H1 (cell line): Measurements from ENCODE around the gene PAQR8.

ENCODE experiments used
- BRCA1 ChIP-seq: IDR thresholded peaks from 2 replicates; pipeline ENCODE4 v1.6.1; 2012; ENCODE audit warnings: low read depth, low read length, improper control_type of control experiment
- CTBP2 ChIP-seq: IDR thresholded peaks from 2 replicates; pipeline ENCODE4 v1.7.0; 2011; ENCODE audit warnings: borderline replicate concordance, mild to moderate bottlenecking, moderate library complexity, mixed read lengths, low read length; ENCODE audit not compliant: insufficient read depth, insufficient read length
- EZH2 ChIP-seq: fragments of 200-600 bp; sonication (generic); IDR thresholded peaks from 2 replicates; pipeline ENCODE4 v1.7.1; 2012; ENCODE audit warnings: low read depth, mild to moderate bottlenecking, moderate library complexity, low read length, inconsistent platforms; ENCODE audit not compliant: severe bottlenecking
- FOSL1 ChIP-seq: IDR thresholded peaks from 2 replicates; pipeline ENCODE4 v1.6.1; 2011; ENCODE audit warnings: mild to moderate bottlenecking, low read depth, low read length, moderate library complexity; ENCODE audit not compliant: insufficient read depth
- KDM1A ChIP-seq: fragments of 200-600, 300-600 bp; sonication (generic); IDR thresholded peaks from 2 replicates; pipeline ENCODE4 v1.7.1; 2016; ENCODE audit warnings: mild to moderate bottlenecking, low read length, borderline replicate concordance
- POLR2A ChIP-seq, 2 experiments: IDR thresholded peaks; 1 replicate in 1 of 2; 2 replicates in 1 of 2; pipeline ENCODE4 v1.6.1; 2011; ENCODE audit warnings: low read depth in 2 of 2, low read length in 2 of 2, mild to moderate bottlenecking in 2 of 2; ENCODE audit errors: control extremely low read depth in 1 of 2
- POLR2AphosphoS5 ChIP-seq: IDR thresholded peaks from 2 replicates; pipeline ENCODE4 v1.6.1; 2011; ENCODE audit warnings: low read depth, low read length
- RAD21 ChIP-seq, 2 experiments: IDR thresholded peaks in 1 of 2; conservative IDR thresholded peaks in 1 of 2; 2 replicates each; pipeline ENCODE4 v1.6.1; 2011; ENCODE audit warnings: low read depth in 2 of 2, low read length in 2 of 2, improper control_type of control experiment in 1 of 2, inconsistent platforms in 1 of 2, mild to moderate bottlenecking in 1 of 2, moderate library complexity in 1 of 2
- SIX5 ChIP-seq: IDR thresholded peaks from 2 replicates; pipeline ENCODE4 v1.6.1; 2011; ENCODE audit warnings: mild to moderate bottlenecking, low read depth, low read length
- SP1 ChIP-seq: IDR thresholded peaks from 2 replicates; pipeline ENCODE4 v1.6.1; 2011; ENCODE audit warnings: low read depth, low read length
- ZNF274 ChIP-seq: IDR thresholded peaks from 2 replicates; pipeline ENCODE4 v1.7.0; 2012; ENCODE audit warnings: low read length, borderline replicate concordance; ENCODE audit errors: extremely low read depth
- TF ChIP-seq, protein P1 (sequence below), 3 experiments: IDR thresholded peaks; 1 replicate in 2 of 3; 2 replicates in 1 of 3; pipeline versions ENCODE4 v1.5.1 to v1.6.1; 2011; ENCODE audit warnings: low read length in 3 of 3, mild to moderate bottlenecking in 3 of 3, inconsistent platforms in 2 of 3, low read depth in 1 of 3, moderate library complexity in 1 of 3; ENCODE audit not compliant: insufficient read depth in 1 of 3; ENCODE audit errors: control extremely low read depth in 1 of 3
- TF ChIP-seq, protein P2 (sequence below): IDR thresholded peaks from 2 replicates; pipeline ENCODE4 v1.6.1; 2011; ENCODE audit warnings: low read depth, mild to moderate bottlenecking, low read length; ENCODE audit not compliant: insufficient read depth

DNA sequence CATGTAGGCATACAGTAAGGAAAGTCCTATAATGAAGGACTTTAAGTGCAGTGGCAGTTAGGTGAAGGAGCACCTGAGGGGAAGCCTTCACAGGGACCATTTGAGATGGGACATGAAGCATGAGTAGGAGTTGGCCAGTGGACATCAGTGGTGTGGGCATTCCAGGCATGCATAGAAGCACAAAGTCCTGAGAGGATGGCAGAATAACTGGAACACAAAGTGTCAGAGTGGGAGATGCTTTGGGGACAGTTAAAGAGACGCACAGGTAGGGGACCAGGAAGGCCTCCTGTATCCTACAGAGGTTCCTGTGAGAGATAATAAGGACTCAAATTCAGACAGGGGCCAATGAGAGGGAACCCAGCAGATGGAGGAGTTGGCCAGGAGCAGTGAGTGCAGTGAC is 31.8 kb downstream of the PAQR8 start:
- TF ChIP-seq, protein P1, sequence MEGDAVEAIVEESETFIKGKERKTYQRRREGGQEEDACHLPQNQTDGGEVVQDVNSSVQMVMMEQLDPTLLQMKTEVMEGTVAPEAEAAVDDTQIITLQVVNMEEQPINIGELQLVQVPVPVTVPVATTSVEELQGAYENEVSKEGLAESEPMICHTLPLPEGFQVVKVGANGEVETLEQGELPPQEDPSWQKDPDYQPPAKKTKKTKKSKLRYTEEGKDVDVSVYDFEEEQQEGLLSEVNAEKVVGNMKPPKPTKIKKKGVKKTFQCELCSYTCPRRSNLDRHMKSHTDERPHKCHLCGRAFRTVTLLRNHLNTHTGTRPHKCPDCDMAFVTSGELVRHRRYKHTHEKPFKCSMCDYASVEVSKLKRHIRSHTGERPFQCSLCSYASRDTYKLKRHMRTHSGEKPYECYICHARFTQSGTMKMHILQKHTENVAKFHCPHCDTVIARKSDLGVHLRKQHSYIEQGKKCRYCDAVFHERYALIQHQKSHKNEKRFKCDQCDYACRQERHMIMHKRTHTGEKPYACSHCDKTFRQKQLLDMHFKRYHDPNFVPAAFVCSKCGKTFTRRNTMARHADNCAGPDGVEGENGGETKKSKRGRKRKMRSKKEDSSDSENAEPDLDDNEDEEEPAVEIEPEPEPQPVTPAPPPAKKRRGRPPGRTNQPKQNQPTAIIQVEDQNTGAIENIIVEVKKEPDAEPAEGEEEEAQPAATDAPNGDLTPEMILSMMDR (IDR thresholded peaks at IDR 0.05; ENCODE audit: control extremely low read depth in 1 of 3, insufficient read depth in 1 of 3, low read depth in 1 of 3, low read length in 3 of 3), result no peak
- TF ChIP-seq SP1, result no peak
- TF ChIP-seq ZNF274, result no peak
- TF ChIP-seq POLR2A (IDR thresholded peaks at IDR 0.05; ENCODE audit: control extremely low read depth in 1 of 2, low read depth in 2 of 2, low read length in 2 of 2), result no peak
- no peak for TF ChIP-seq POLR2AphosphoS5
- TF ChIP-seq RAD21 (IDR thresholded peaks at IDR 0.05 in 1 of 2, conservative IDR thresholded peaks at IDR 0.05 in 1 of 2; ENCODE audit: low read depth in 2 of 2, low read length in 2 of 2), result no peak
- no peak for TF ChIP-seq BRCA1
- TF ChIP-seq EZH2, result no peak
- TF ChIP-seq, protein P2, sequence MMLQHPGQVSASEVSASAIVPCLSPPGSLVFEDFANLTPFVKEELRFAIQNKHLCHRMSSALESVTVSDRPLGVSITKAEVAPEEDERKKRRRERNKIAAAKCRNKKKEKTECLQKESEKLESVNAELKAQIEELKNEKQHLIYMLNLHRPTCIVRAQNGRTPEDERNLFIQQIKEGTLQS, result no peak
- no peak for TF ChIP-seq CTBP2
- no peak for TF ChIP-seq KDM1A
- no peak for TF ChIP-seq SIX5
- no peak for TF ChIP-seq FOSL1
